H1 (cell line): Measurements from ENCODE around the gene CABLES2. TPM values are rescaled to one million over a fixed set of nuclear protein-coding genes. Genes with fewer than 3 reads are reported as not detected.
A peak's percentile ranks its signal among the peaks of the same experiment; 100 is the strongest.

Source experiments
- E2F6 ChIP-seq: IDR thresholded peaks from 2 replicates; pipeline ENCODE4 v1.6.1; 2012; ENCODE audit warnings: inconsistent platforms
- EP300 ChIP-seq, 2 experiments: IDR thresholded peaks; 1 replicate in 1 of 2; 2 replicates in 1 of 2; pipeline ENCODE4 v1.6.1; 2011 to 2012; ENCODE audit warnings: low read depth in 2 of 2, low read length in 2 of 2, mild to moderate bottlenecking in 2 of 2, borderline replicate concordance in 1 of 2, inconsistent platforms in 1 of 2, moderate library complexity in 1 of 2
- JUND ChIP-seq: IDR thresholded peaks from 2 replicates; pipeline ENCODE4 v1.6.1; 2011; ENCODE audit warnings: mild to moderate bottlenecking, improper control_type of control experiment, low read length
- ZNF274 ChIP-seq: IDR thresholded peaks from 2 replicates; pipeline ENCODE4 v1.7.0; 2012; ENCODE audit warnings: low read length, borderline replicate concordance; ENCODE audit errors: extremely low read depth
- polyA plus RNA-seq, 7 experiments: library from polyadenylated mRNA; depleted of rRNA in 3 of 7; stranded (reverse) in 5 of 7; unstranded in 2 of 7; fragments of >200 nt in 5 of 7; fragments of 200-250 nt in 2 of 7; gene quantifications; 1 replicate in 5 of 7; 2 replicates in 1 of 7; 4 replicates in 1 of 7; pipeline versions ENCODE4 v1.2.1 to v1.2.3, GENCODE V29; 2011 to 2013; ENCODE audit warnings: missing spikeins in 2 of 7, mixed read lengths in 2 of 7
- total RNA-seq: library from RNA; stranded (reverse); fragmentation: NEBNext Ultra II Directional; extraction: Animal tissue kit (Norgen Biotek cat#: 25700); gene quantifications from 2 replicates; pipeline ENCODE4 v1.2.1, GENCODE V29; 2021

Gene CABLES2
- total and polyA plus RNA-seq, 2 of the 8 experiments (the other 6 are each of a cell fraction or from before 2014, with no cell fraction given), result 8.0 to 8.8 TPM

- TF ChIP-seq ZNF274 (no peak), EP300 (IDR thresholded peaks at IDR 0.05; ENCODE audit: borderline replicate concordance in 1 of 2, low read depth in 2 of 2, low read length in 2 of 2) (no peak), JUND (peak; percentile 6; the same call in 1 of the 2 replicates), E2F6 (no peak)
Observed at GRCh38 chr20:62368976-62369814, 37.9 kb downstream of the CABLES2 start (continued).
